Peyer's patch (tissue), 4 donors: ENCODE results near the gene NKD1. TPM values are rescaled to one million over a fixed set of nuclear protein-coding genes. Genes with fewer than 3 reads are reported as not detected.
"Not testable (repeated sequence)": the region's sequence is repeated elsewhere in the genome, so short reads cannot be mapped to it uniquely, and the experiment has no call there.

ENCODE experiments used
- DNase-seq, 3 donors: peaks; one replicate each; pipeline ENCODE4 v3.0.0-alpha.2; 2017 to 2019
- H3K27ac ChIP-seq, 4 donors: fragments of 200-600 bp; sonication (generic); one replicate each; pipeline ENCODE4 v1.5.1; 2016 to 2019
- H3K27me3 ChIP-seq, 2 donors: fragments of 200-600 bp; sonication (generic); one replicate each; pipeline ENCODE4 v1.5.1; 2019
- H3K36me3 ChIP-seq, 3 donors: fragments of 200-600 bp; sonication (generic); one replicate each; pipeline ENCODE4 v1.5.1; 2016 to 2019
- H3K4me1 ChIP-seq, 4 donors: fragments of 200-600 bp; sonication (generic); one replicate each; pipeline ENCODE4 v1.5.1; 2016 to 2019
- H3K4me3 ChIP-seq, 4 donors: fragments of 200-600 bp; sonication (generic); 1 replicate in 3 of 4; 2 replicates in 1 of 4; pipeline ENCODE4 v1.5.1; 2016 to 2019; ENCODE audit warnings: mild to moderate bottlenecking in 1 of 4
- H3K9me3 ChIP-seq, 4 donors: fragments of 200-600 bp; sonication (generic); one replicate each; pipeline ENCODE4 v1.5.1; 2016 to 2019; ENCODE audit warnings: mild to moderate bottlenecking in 1 of 4
- CTCF ChIP-seq, 6 experiments: fragments of 450-650 bp in 4 of 6; fragments of 200-600 bp in 2 of 6; sonication (generic) in 1 of 6; IDR thresholded peaks; one replicate each; pipeline ENCODE4 v1.5.1; 2017 to 2019; ENCODE audit warnings: antibody characterized with exemption in 6 of 6, mild to moderate bottlenecking in 3 of 6, moderate library complexity in 1 of 6
- POLR2A ChIP-seq, 2 donors: fragments of 450-650 bp; IDR thresholded peaks; one replicate each; pipeline ENCODE4 v1.5.1; 2017; ENCODE audit warnings: antibody characterized with exemption in 2 of 2, mild to moderate bottlenecking in 2 of 2, moderate library complexity in 2 of 2
- total RNA-seq, 4 donors: library from RNA; depleted of rRNA; stranded (reverse); fragments of >200 nt; gene quantifications; one replicate each; pipeline ENCODE4 v1.1.0, GENCODE V29; 2016

The NKD1 gene
- total RNA-seq, 4 donors from 2014 or later = 1.7 to 4.0 (median 3.4) TPM

GRCh38 chr16:50535506-50536257 lies 12.5 kb upstream of the NKD1 start:
- H3K9me3 ChIP-seq = peaks cover 0 to 5% (median 0%) of the 10 kb centered on the region in 4 donors
- no peak for TF ChIP-seq POLR2A (IDR thresholded peaks at IDR 0.05)
- no peak for TF ChIP-seq CTCF (IDR thresholded peaks at IDR 0.05)
- no peaks in the 10 kb centered on the region for H3K36me3 ChIP-seq
- H3K27ac ChIP-seq = no peak overlapping the region
- DNase-seq = no peak
- H3K4me3 ChIP-seq = no peak overlapping the region
- H3K27me3 ChIP-seq = no peaks in the 10 kb centered on the region
- H3K4me1 ChIP-seq = no peaks in the 10 kb centered on the region

GRCh38 chr16:50536258-50536645 lies 11.9 kb upstream of the NKD1 start:
- H3K27me3 ChIP-seq, H3K27ac ChIP-seq, H3K4me3 ChIP-seq, H3K9me3 ChIP-seq, H3K36me3 ChIP-seq, H3K4me1 ChIP-seq: not testable (repeated sequence)
- peak in 1 of 3 donors; percentile 19 for DNase-seq

- no peak for TF ChIP-seq CTCF (IDR thresholded peaks at IDR 0.05)
- TF ChIP-seq POLR2A (IDR thresholded peaks at IDR 0.05) = no peak
- H3K27ac ChIP-seq = no peak overlapping the region
- peaks cover 0 to 5% (median 0%) of the 10 kb centered on the region in 4 donors for H3K9me3 ChIP-seq
- H3K27me3 ChIP-seq = no peaks in the 10 kb centered on the region
- DNase-seq = peak in 1 of 3 donors; percentile 18
- H3K4me3 ChIP-seq = no peak overlapping the region
- no peaks in the 10 kb centered on the region for H3K4me1 ChIP-seq
- no peaks in the 10 kb centered on the region for H3K36me3 ChIP-seq
Measured at GRCh38 chr16:50537533-50538290, 10.5 kb upstream of the NKD1 start.

GRCh38 chr16:50538411-50539052 lies 9.7 kb upstream of the NKD1 start:
- H3K9me3 ChIP-seq = peaks cover 0 to 5% (median 0%) of the 10 kb centered on the region in 4 donors
- H3K4me1 ChIP-seq = no peaks in the 10 kb centered on the region
- TF ChIP-seq CTCF (IDR thresholded peaks at IDR 0.05) (no peak), POLR2A (IDR thresholded peaks at IDR 0.05) (no peak)
- H3K27ac ChIP-seq = no peak overlapping the region
- peak in 1 of 3 donors; percentile 10 for DNase-seq
- no peaks in the 10 kb centered on the region for H3K27me3 ChIP-seq
- H3K4me3 ChIP-seq = no peak overlapping the region
- H3K36me3 ChIP-seq = no peaks in the 10 kb centered on the region

GRCh38 chr16:50539053-50539695 lies 9.0 kb upstream of the NKD1 start:
- Histone ChIP-seq H3K27ac (no peak overlapping the region), H3K27me3 (no peaks in the 10 kb centered on the region), H3K36me3 (no peaks in the 10 kb centered on the region), H3K9me3 (peaks cover 0 to 5% (median 0%) of the 10 kb centered on the region in 4 donors), H3K4me3 (no peak overlapping the region), H3K4me1 (no peaks in the 10 kb centered on the region)
- TF ChIP-seq CTCF (IDR thresholded peaks at IDR 0.05) (no peak), POLR2A (IDR thresholded peaks at IDR 0.05) (no peak)
- DNase-seq = peak in 1 of 3 donors; percentile 36
